H9 (cell line): Measurements from ENCODE around the gene EDEM1. TPM values are rescaled to one million over a fixed set of nuclear protein-coding genes. Genes with fewer than 3 reads are reported as not detected.

Experiments used
- DNase-seq: peaks from one replicate; pipeline ENCODE4 v3.0.0-alpha.2; 2017
- H2AFZ ChIP-seq: one replicate; pipeline ENCODE4 v1.6.1; 2013; ENCODE audit warnings: mild to moderate bottlenecking, low read length, control low read depth, moderate library complexity
- H2AK5ac ChIP-seq: 2 replicates; pipeline ENCODE4 v1.6.1; 2013; ENCODE audit warnings: low read length, control low read depth, mixed read lengths; ENCODE audit not compliant: insufficient read length
- H2BK120ac ChIP-seq: one replicate; pipeline ENCODE4 v1.6.1; 2013; ENCODE audit warnings: low read depth, mild to moderate bottlenecking, low read length, control low read depth, inconsistent platforms; ENCODE audit not compliant: poor library complexity, severe bottlenecking
- H2BK12ac ChIP-seq: 2 replicates; pipeline ENCODE4 v1.6.1; 2013; ENCODE audit warnings: low read length, control low read depth, mixed read lengths, low read depth; ENCODE audit not compliant: insufficient read length
- H2BK15ac ChIP-seq: 2 replicates; pipeline ENCODE4 v1.6.1; 2013; ENCODE audit warnings: low read depth, low read length, control low read depth
- H2BK20ac ChIP-seq: one replicate; pipeline ENCODE4 v1.6.1; 2013; ENCODE audit warnings: low read depth, mild to moderate bottlenecking, low read length, control low read depth, inconsistent platforms; ENCODE audit not compliant: poor library complexity, severe bottlenecking
- H2BK5ac ChIP-seq: 2 replicates; pipeline ENCODE4 v1.6.1; 2013; ENCODE audit warnings: low read length, control low read depth, mixed read lengths; ENCODE audit not compliant: insufficient read length
- H3K14ac ChIP-seq: 2 replicates; pipeline ENCODE4 v1.6.1; 2013; ENCODE audit warnings: low read length, control low read depth; ENCODE audit not compliant: insufficient read depth
- H3K18ac ChIP-seq: 2 replicates; pipeline ENCODE4 v1.6.1; 2013; ENCODE audit warnings: low read depth, mild to moderate bottlenecking, mixed read lengths, low read length, control low read depth; ENCODE audit not compliant: insufficient read length
- H3K23ac ChIP-seq: 2 replicates; pipeline ENCODE4 v1.6.1; 2013; ENCODE audit warnings: low read length, control low read depth, mixed read lengths, low read depth; ENCODE audit not compliant: insufficient read length
- H3K23me2 ChIP-seq: 2 replicates; pipeline ENCODE4 v1.6.1; 2013; ENCODE audit warnings: low read depth, mild to moderate bottlenecking, mixed read lengths, low read length, control low read depth; ENCODE audit not compliant: insufficient read length, poor library complexity, severe bottlenecking
- H3K27ac ChIP-seq: 2 replicates; pipeline ENCODE4 v1.5.1; 2013; ENCODE audit warnings: low read length, control low read depth, mixed read lengths, low read depth; ENCODE audit not compliant: insufficient read length
- H3K27me3 ChIP-seq: 2 replicates; pipeline ENCODE4 v1.6.1; 2013; ENCODE audit warnings: low read length, control low read depth, inconsistent platforms; ENCODE audit not compliant: insufficient read depth
- H3K4ac ChIP-seq: 2 replicates; pipeline ENCODE4 v1.6.1; 2013; ENCODE audit warnings: low read depth, mild to moderate bottlenecking, control low read depth, inconsistent platforms, low read length, moderate library complexity
- H3K4me1 ChIP-seq: 2 replicates; pipeline ENCODE4 v1.6.1; 2013; ENCODE audit warnings: low read length, control low read depth, inconsistent platforms; ENCODE audit not compliant: insufficient read depth
- H3K4me2 ChIP-seq: 2 replicates; pipeline ENCODE4 v1.6.1; 2013; ENCODE audit warnings: low read length, control low read depth, mixed read lengths; ENCODE audit not compliant: insufficient read length, insufficient read depth
- H3K56ac ChIP-seq: 2 replicates; pipeline ENCODE4 v1.6.1; 2013; ENCODE audit warnings: low read depth, mild to moderate bottlenecking, mixed read lengths, low read length, control low read depth; ENCODE audit not compliant: insufficient read length
- H3K79me1 ChIP-seq: 2 replicates; pipeline ENCODE4 v1.6.1; 2013; ENCODE audit warnings: low read depth, mild to moderate bottlenecking, moderate library complexity, low read length, control low read depth, inconsistent platforms; ENCODE audit not compliant: insufficient read depth, poor library complexity, severe bottlenecking
- H3K79me2 ChIP-seq: 2 replicates; pipeline ENCODE4 v1.6.1; 2013; ENCODE audit warnings: low read length, control low read depth, inconsistent platforms; ENCODE audit not compliant: insufficient read depth
- H3K9ac ChIP-seq: 2 replicates; pipeline ENCODE4 v1.6.1; 2013; ENCODE audit warnings: low read length, control low read depth, mixed read lengths; ENCODE audit not compliant: insufficient read length; ENCODE audit errors: extremely low read depth
- H3K9me3 ChIP-seq: one replicate; pipeline ENCODE4 v1.6.1; 2013; ENCODE audit warnings: low read depth, low read length, inconsistent platforms; ENCODE audit not compliant: control insufficient read depth
- H3T11ph ChIP-seq: one replicate; pipeline ENCODE4 v1.6.1; 2013; ENCODE audit warnings: mild to moderate bottlenecking, low read length, control low read depth, inconsistent platforms
- H4K20me1 ChIP-seq: one replicate; pipeline ENCODE4 v1.6.1; 2013; ENCODE audit not compliant: control insufficient read depth, insufficient read length, insufficient read depth
- H4K5ac ChIP-seq: 2 replicates; pipeline ENCODE4 v1.6.1; 2013; ENCODE audit warnings: low read depth, mild to moderate bottlenecking, mixed read lengths, low read length, control low read depth; ENCODE audit not compliant: insufficient read length
- H4K8ac ChIP-seq: replicated peaks from 2 replicates; pipeline ENCODE4 v1.6.1; 2013; ENCODE audit warnings: low read length, control low read depth, mixed read lengths, low read depth; ENCODE audit not compliant: insufficient read length
- H4K91ac ChIP-seq: 2 replicates; pipeline ENCODE4 v1.6.1; 2013; ENCODE audit warnings: low read depth, mild to moderate bottlenecking, moderate library complexity, mixed read lengths, low read length, control low read depth; ENCODE audit not compliant: insufficient read length
- H3K27ac Mint-ChIP-seq, 3 experiments: 2 replicates in 2 of 3; 3 replicates in 1 of 3; pipeline ENCODE4 v1.8.0; 2020 to 2021; ENCODE audit warnings: mixed read lengths in 3 of 3, mild to moderate bottlenecking in 1 of 3, moderate library complexity in 1 of 3
- H3K27me3 Mint-ChIP-seq: 2 replicates; pipeline ENCODE4 v1.8.0; 2021; ENCODE audit warnings: low read depth, mild to moderate bottlenecking, moderate library complexity, mixed read lengths
- H3K36me3 Mint-ChIP-seq, 3 experiments: 2 replicates in 2 of 3; 3 replicates in 1 of 3; pipeline ENCODE4 v1.8.0; 2020 to 2021; ENCODE audit warnings: low read depth in 3 of 3, mixed read lengths in 3 of 3; ENCODE audit not compliant: insufficient read depth in 1 of 3
- H3K4me1 Mint-ChIP-seq, 2 experiments: 2 replicates each; pipeline ENCODE4 v1.8.0; 2020; ENCODE audit warnings: mixed read lengths in 2 of 2
- H3K4me3 Mint-ChIP-seq, 2 experiments: 2 replicates in 1 of 2; 3 replicates in 1 of 2; pipeline ENCODE4 v1.8.0; 2020 to 2021; ENCODE audit warnings: mild to moderate bottlenecking in 2 of 2, mixed read lengths in 2 of 2, moderate library complexity in 1 of 2
- H3K9me3 Mint-ChIP-seq, 2 experiments: 2 replicates in 1 of 2; 3 replicates in 1 of 2; pipeline ENCODE4 v1.8.0; 2020; ENCODE audit warnings: mild to moderate bottlenecking in 2 of 2, mixed read lengths in 2 of 2, moderate library complexity in 1 of 2
- WGBS: extraction: QIAGEN DNeasy Blood & Tissue Kit; methylation state at CpG from one replicate; pipeline ENCODE4 v1.1.7; 2013; ENCODE audit warnings: missing lambda C conversion rate, low lambda C conversion rate, mixed read lengths; ENCODE audit not compliant: insufficient read length; ENCODE audit errors: extremely low coverage; 5-methylcytosine and 5-hydroxymethylcytosine counted together
- total RNA-seq: library from RNA; stranded (reverse); gene quantifications from 2 replicates; pipeline ENCODE4 v1.2.1, GENCODE V29; 2021
- TF ChIP-seq, protein P1 (sequence below): fragments of 200-600 bp; sonication (generic); conservative IDR thresholded peaks from 3 replicates; pipeline ENCODE4 v1.8.0; 2021; ENCODE audit warnings: antibody characterized with exemption, mild to moderate bottlenecking

EDEM1 gene
- total RNA-seq, 1 experiment from 2014 or later: 11.7 TPM

DNA sequence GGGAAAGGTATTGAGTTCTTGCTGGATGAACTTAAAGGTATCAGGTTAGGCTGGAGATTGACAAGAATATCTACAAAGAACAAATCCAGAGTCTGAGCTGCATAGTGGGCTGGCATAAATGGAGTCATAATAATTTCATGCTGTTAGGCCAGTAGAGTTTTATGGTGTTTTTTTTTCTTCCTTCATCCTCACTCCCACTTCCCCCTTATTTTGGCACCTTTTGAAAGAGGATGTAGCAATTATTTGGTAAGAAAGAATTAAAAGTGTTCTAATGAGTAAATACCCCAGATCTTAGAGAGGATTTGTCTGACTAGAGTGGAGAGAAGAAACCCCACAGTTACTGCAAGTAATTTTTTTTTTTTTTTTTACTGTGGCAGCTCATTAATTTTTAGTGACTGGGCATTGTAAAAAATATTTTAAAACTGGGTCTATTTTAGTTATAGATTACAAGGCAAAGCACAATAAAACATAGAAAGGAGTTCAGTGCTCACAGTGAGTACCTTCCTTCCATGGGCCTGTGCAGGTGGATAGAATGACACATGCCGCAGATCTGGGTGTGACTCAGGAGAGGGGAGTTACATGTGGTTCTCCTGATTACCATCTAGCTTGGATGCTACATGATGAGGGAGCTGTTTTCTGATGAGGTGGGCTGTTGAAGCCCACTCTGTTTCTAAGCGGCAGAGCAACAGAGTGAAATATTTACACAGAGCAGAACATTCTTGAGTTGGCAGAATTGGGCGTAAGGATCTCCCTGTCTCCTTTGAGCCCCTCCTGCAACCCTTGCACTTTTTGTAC is 5.3 kb downstream of the EDEM1 start:
- no peak overlapping the region for H2BK120ac ChIP-seq
- peaks cover 5% of the 10 kb centered on the region for H3K23me2 ChIP-seq
- no peak overlapping the region for H2BK12ac ChIP-seq
- DNase-seq: no peak
- H3K23ac ChIP-seq: no peak overlapping the region
- H3K79me2 ChIP-seq: peaks cover 12% of the 10 kb centered on the region; the same call in 1 of the 2 replicates
- Mint-ChIP-seq H3K36me3 (peaks cover 15 to 18% (median 17%) of the 10 kb centered on the region in 3 experiments), H3K9me3 (no peaks in the 10 kb centered on the region), H3K4me3 (no peak overlapping the region), H3K27ac (peak overlapping the region in 2 of 3 experiments; percentile 27 to 71; a peak in 2 of 7 replicates), H3K4me1 (peaks cover 35 to 41% of the 10 kb centered on the region in 2 experiments), H3K27me3 (peaks cover 5% of the 10 kb centered on the region)
- H3K56ac ChIP-seq: no peak overlapping the region
- H3K4me1 ChIP-seq: peaks cover 6% of the 10 kb centered on the region; the same call in 1 of the 2 replicates
- no peak overlapping the region for H4K5ac ChIP-seq
- H2BK5ac ChIP-seq: no peak overlapping the region
- no peaks in the 10 kb centered on the region for H3K27me3 ChIP-seq
- H2BK20ac ChIP-seq: no peak overlapping the region
- no peaks in the 10 kb centered on the region for H4K20me1 ChIP-seq
- H3K18ac ChIP-seq: no peak overlapping the region
- no peak overlapping the region for H2AFZ ChIP-seq
- H3K9me3 ChIP-seq: no peaks in the 10 kb centered on the region
- no CpG with 5 or more reads among the region's 3 CpGs for WGBS
- no peak overlapping the region for H4K8ac ChIP-seq
- H3K79me1 ChIP-seq: peaks cover 4% of the 10 kb centered on the region
- no peak overlapping the region for H3K4me2 ChIP-seq
- H3K14ac ChIP-seq: no peak overlapping the region
- no peak overlapping the region for H3T11ph ChIP-seq
- no peak overlapping the region for H2AK5ac ChIP-seq
- no peak overlapping the region for H4K91ac ChIP-seq
- H3K9ac ChIP-seq: no peak overlapping the region
- H3K27ac ChIP-seq: no peak overlapping the region
- H3K4ac ChIP-seq: no peak overlapping the region
- H2BK15ac ChIP-seq: no peak overlapping the region
- TF ChIP-seq, protein P1, sequence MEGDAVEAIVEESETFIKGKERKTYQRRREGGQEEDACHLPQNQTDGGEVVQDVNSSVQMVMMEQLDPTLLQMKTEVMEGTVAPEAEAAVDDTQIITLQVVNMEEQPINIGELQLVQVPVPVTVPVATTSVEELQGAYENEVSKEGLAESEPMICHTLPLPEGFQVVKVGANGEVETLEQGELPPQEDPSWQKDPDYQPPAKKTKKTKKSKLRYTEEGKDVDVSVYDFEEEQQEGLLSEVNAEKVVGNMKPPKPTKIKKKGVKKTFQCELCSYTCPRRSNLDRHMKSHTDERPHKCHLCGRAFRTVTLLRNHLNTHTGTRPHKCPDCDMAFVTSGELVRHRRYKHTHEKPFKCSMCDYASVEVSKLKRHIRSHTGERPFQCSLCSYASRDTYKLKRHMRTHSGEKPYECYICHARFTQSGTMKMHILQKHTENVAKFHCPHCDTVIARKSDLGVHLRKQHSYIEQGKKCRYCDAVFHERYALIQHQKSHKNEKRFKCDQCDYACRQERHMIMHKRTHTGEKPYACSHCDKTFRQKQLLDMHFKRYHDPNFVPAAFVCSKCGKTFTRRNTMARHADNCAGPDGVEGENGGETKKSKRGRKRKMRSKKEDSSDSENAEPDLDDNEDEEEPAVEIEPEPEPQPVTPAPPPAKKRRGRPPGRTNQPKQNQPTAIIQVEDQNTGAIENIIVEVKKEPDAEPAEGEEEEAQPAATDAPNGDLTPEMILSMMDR: no peak
